Dedifferentiated amniotic fluid mesenchymal stem cell (primary cell): ENCODE measurements around the gene NTRK1.

Experiments
- DNase-seq: peaks from one replicate; pipeline ENCODE4 v3.0.0-alpha.2; 2016; ENCODE audit errors: extremely low spot score

The NTRK1 gene

GRCh38 chr1:156898161-156898566 lies 37.5 kb downstream of the NTRK1 start:
- no peak for DNase-seq

GRCh38 chr1:156898971-156899664 lies 38.5 kb downstream of the NTRK1 start:
- DNase-seq = no peak

- no peak for DNase-seq
Measured at GRCh38 chr1:156899956-156900718, 39.5 kb downstream of the NTRK1 start.

- no peak for DNase-seq
Measured at GRCh38 chr1:156900896-156901589, 40.4 kb downstream of the NTRK1 start.

- no peak for DNase-seq
Measured at GRCh38 chr1:156901590-156901900, 40.9 kb downstream of the NTRK1 start.

- DNase-seq = no peak
Measured at GRCh38 chr1:156901966-156902915, 41.6 kb downstream of the NTRK1 start.

- no peak for DNase-seq
Measured at GRCh38 chr1:156903328-156904091, 42.8 kb downstream of the NTRK1 start.

- no peak for DNase-seq
Measured at GRCh38 chr1:156904187-156904959, 43.7 kb downstream of the NTRK1 start.

GRCh38 chr1:156905176-156905575 lies 44.5 kb downstream of the NTRK1 start:
- DNase-seq = no peak

- DNase-seq = no peak
Measured at GRCh38 chr1:156905651-156906050, 45.0 kb downstream of the NTRK1 start.

GRCh38 chr1:156906206-156906906 lies 45.7 kb downstream of the NTRK1 start:
- DNase-seq = no peak

- no peak for DNase-seq
Measured at GRCh38 chr1:156908541-156908940, 47.9 kb downstream of the NTRK1 start.

GRCh38 chr1:156908955-156909354 lies 48.3 kb downstream of the NTRK1 start:
- DNase-seq = no peak

GRCh38 chr1:156909671-156910070 lies 49.0 kb downstream of the NTRK1 start:
- no peak for DNase-seq

GRCh38 chr1:156910309-156910782 lies 49.7 kb downstream of the NTRK1 start:
- DNase-seq = no peak

- no peak for DNase-seq
Measured at GRCh38 chr1:156911577-156912298, 51.1 kb downstream of the NTRK1 start.

- no peak for DNase-seq
Measured at GRCh38 chr1:156912310-156912709, 51.6 kb downstream of the NTRK1 start.

GRCh38 chr1:156912861-156913808 lies 52.5 kb downstream of the NTRK1 start:
- no peak for DNase-seq
